Hepatocyte (in vitro differentiated cells): Measurements from ENCODE around the gene SCT. TPM values are rescaled to one million over a fixed set of nuclear protein-coding genes. Genes with fewer than 3 reads are reported as not detected.
A peak's percentile ranks its signal among the peaks of the same experiment; 100 is the strongest.
"Not testable (repeated sequence)": the region's sequence is repeated elsewhere in the genome, so short reads cannot be mapped to it uniquely, and the experiment has no call there.

ENCODE experiments used
- DNase-seq: peaks from one replicate; pipeline ENCODE4 v3.0.0-alpha.2; 2016; ENCODE audit warnings: low spot score
- H2AFZ ChIP-seq: fragments of 200-600 bp; sonication (generic); 2 replicates; pipeline ENCODE4 v1.6.0; 2016; ENCODE audit warnings: antibody characterized with exemption, mild to moderate bottlenecking
- H3K27ac ChIP-seq: fragments of 200-600 bp; sonication (generic); 2 replicates; pipeline ENCODE4 v1.5.1; 2016; ENCODE audit warnings: mild to moderate bottlenecking
- H3K27me3 ChIP-seq: fragments of 200-600 bp; sonication (generic); 2 replicates; pipeline ENCODE4 v1.6.1; 2016
- H3K36me3 ChIP-seq: fragments of 200-600 bp; sonication (generic); replicated peaks from 2 replicates; pipeline ENCODE4 v1.5.1; 2016; ENCODE audit warnings: low read depth; ENCODE audit not compliant: insufficient read depth
- H3K4me1 ChIP-seq: fragments of 200-600 bp; sonication (generic); 2 replicates; pipeline ENCODE4 v1.5.1; 2016; ENCODE audit warnings: mild to moderate bottlenecking, moderate library complexity; ENCODE audit not compliant: insufficient read depth
- H3K4me2 ChIP-seq: fragments of 200-600 bp; sonication (generic); 2 replicates; pipeline ENCODE4 v1.6.0; 2016
- H3K4me3 ChIP-seq: fragments of 200-600 bp; sonication (generic); 2 replicates; pipeline ENCODE4 v1.5.1; 2016; ENCODE audit warnings: mild to moderate bottlenecking
- H3K79me2 ChIP-seq: fragments of 200-600 bp; sonication (generic); 2 replicates; pipeline ENCODE4 v1.6.0; 2017; ENCODE audit warnings: mild to moderate bottlenecking
- H3K9me2 ChIP-seq: fragments of 200-600 bp; sonication (generic); replicated peaks from 2 replicates; pipeline ENCODE4 v1.6.0; 2017; ENCODE audit warnings: mild to moderate bottlenecking; ENCODE audit not compliant: insufficient read depth
- H3K9me3 ChIP-seq: fragments of 200-600 bp; sonication (generic); 2 replicates; pipeline ENCODE4 v1.5.1; 2016; ENCODE audit warnings: low read depth, mild to moderate bottlenecking
- H4K20me1 ChIP-seq: fragments of 200-600 bp; sonication (generic); 2 replicates; pipeline ENCODE4 v1.6.0; 2016; ENCODE audit warnings: mild to moderate bottlenecking; ENCODE audit not compliant: insufficient read depth, poor library complexity, severe bottlenecking
- EZH2 ChIP-seq: fragments of 200-600 bp; sonication (generic); IDR thresholded peaks from 2 replicates; pipeline ENCODE4 v1.6.1; 2016; ENCODE audit warnings: antibody characterized with exemption, mild to moderate bottlenecking, borderline replicate concordance
- EZH2phosphoT487 ChIP-seq: fragments of 200-600 bp; sonication (generic); IDR thresholded peaks from one replicate; pipeline ENCODE4 v1.6.1; 2018; ENCODE audit warnings: antibody characterized with exemption, mild to moderate bottlenecking, low read depth, moderate library complexity; ENCODE audit not compliant: unreplicated experiment, severe bottlenecking
- WGBS: methylation state at CpG from one replicate; pipeline ENCODE4 v1.1.6; 2016; ENCODE audit warnings: low lambda C conversion rate; ENCODE audit errors: missing lambda C conversion rate; 5-methylcytosine and 5-hydroxymethylcytosine counted together
- polyA plus RNA-seq: library from polyadenylated mRNA; unstranded; fragments of >200 nt; fragmentation: Nextera tagmentation; extraction: Ambion mirVana; gene quantifications from 2 replicates; pipeline ENCODE4 v1.2.1, GENCODE V29; 2016
- total RNA-seq: library from RNA; depleted of rRNA; stranded (reverse); fragments of >200 nt; gene quantifications from 2 replicates; pipeline ENCODE4 v1.2.3, GENCODE V29; 2014
- TF ChIP-seq, protein P1 (sequence below): fragments of 200-600 bp; sonication (generic); IDR thresholded peaks from 2 replicates; pipeline ENCODE4 v1.5.1; 2016; ENCODE audit warnings: antibody characterized with exemption, mild to moderate bottlenecking; ENCODE audit not compliant: poor library complexity

SCT gene
- total and polyA plus RNA-seq, 2 experiments from 2014 or later = 21.7 TPM; not detected in 1

DNA sequence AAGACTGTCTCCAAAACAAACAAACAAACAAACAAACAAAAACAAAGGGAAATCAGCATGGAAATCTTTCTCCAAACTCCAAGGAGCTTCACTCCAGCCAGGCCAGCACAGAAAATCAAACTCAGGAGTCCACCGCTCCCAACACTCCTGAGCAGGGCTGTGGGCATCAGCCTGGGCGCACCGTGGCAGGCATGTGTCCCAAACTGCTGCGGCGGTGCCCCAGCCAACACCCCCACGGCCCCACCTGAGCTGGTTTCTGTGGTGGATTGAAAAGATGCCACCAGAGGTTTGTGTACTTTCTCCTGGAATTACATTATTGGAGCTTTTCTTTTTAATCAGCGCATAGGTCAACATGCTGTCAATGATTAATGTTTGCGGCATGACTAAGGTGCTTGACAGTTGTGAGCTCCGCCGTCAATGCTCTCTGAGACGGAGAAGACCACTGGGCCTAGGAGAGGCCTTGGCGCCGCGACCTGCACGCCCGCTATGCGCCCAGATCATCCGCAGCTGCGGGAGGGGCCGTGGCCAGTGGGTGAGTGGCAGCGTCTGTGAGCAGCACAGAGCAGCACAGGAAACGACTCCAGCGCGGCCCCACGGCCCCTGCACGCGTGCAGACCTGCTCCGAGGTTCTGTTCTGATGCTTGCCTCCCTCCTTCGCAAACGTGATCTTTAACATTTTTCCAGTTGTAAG is 28.2 kb upstream of the SCT start:
- peak; percentile 57 for DNase-seq
- Histone ChIP-seq H3K4me3 (no peak overlapping the region), H3K27ac (no peak overlapping the region), H3K4me2 (no peak overlapping the region), H3K27me3 (no peaks in the 10 kb centered on the region), H4K20me1 (peaks cover 3% of the 10 kb centered on the region), H3K9me2 (no peaks in the 10 kb centered on the region), H2AFZ (no peak overlapping the region), H3K36me3 (no peaks in the 10 kb centered on the region), H3K79me2 (no peaks in the 10 kb centered on the region), H3K4me1 (peaks cover 9% of the 10 kb centered on the region), H3K9me3 (no peaks in the 10 kb centered on the region)
- WGBS = 74% methylated on average over 30 of the region's 30 CpGs
- TF ChIP-seq EZH2phosphoT487 (no peak), EZH2 (no peak)
- TF ChIP-seq, protein P1, sequence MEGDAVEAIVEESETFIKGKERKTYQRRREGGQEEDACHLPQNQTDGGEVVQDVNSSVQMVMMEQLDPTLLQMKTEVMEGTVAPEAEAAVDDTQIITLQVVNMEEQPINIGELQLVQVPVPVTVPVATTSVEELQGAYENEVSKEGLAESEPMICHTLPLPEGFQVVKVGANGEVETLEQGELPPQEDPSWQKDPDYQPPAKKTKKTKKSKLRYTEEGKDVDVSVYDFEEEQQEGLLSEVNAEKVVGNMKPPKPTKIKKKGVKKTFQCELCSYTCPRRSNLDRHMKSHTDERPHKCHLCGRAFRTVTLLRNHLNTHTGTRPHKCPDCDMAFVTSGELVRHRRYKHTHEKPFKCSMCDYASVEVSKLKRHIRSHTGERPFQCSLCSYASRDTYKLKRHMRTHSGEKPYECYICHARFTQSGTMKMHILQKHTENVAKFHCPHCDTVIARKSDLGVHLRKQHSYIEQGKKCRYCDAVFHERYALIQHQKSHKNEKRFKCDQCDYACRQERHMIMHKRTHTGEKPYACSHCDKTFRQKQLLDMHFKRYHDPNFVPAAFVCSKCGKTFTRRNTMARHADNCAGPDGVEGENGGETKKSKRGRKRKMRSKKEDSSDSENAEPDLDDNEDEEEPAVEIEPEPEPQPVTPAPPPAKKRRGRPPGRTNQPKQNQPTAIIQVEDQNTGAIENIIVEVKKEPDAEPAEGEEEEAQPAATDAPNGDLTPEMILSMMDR = no peak

DNA sequence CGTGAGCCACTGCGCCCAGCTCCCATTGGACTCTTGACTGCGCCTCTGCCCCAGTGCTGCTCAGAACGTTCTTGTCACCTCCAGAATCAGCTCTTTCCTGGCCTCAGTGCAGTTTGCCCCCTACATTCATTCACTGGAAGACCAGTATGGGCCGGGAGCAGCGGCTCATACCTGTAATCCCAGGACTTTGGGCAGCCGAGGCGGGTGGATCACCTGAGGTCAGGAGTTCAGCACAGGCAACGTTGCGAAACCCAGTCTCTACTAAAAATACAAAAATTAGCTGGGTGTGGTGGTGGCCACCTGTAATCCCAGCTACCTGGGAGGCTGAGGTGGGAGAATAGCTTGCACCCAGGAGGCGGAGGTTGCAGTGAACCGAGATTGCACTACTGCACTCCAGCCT is 27.5 kb upstream of the SCT start:
- not testable (repeated sequence) for H3K4me1 ChIP-seq, H3K9me3 ChIP-seq, H3K79me2 ChIP-seq, H3K27me3 ChIP-seq, H3K4me3 ChIP-seq, H3K9me2 ChIP-seq, H3K27ac ChIP-seq, H3K4me2 ChIP-seq, DNase-seq, H4K20me1 ChIP-seq, H2AFZ ChIP-seq, H3K36me3 ChIP-seq
- WGBS = 79% methylated on average over 12 of the region's 12 CpGs

DNA sequence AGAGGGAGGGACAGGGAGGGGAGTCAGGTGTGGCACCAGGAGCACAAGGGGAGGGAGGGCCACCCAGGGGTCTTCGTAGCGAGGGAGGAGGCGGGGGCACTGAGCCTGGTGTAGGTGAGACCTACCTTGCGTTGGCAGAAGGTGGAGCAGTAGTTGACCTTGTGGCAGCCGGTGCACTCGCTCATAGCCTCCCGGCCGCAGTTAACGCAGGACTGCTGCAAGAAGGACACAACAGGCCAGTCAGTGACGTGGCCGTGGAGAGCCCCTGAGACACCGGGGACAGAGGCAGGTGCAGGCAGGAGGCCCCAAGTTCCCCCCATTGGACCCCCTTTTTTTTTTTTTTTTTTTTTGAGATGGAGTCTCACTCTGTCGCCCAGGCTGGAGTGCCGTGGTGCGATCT is 26.9 kb upstream of the SCT start:
- H3K4me2 ChIP-seq = no peak overlapping the region
- no peak overlapping the region for H3K4me3 ChIP-seq
- no peaks in the 10 kb centered on the region for H3K9me2 ChIP-seq
- TF ChIP-seq EZH2phosphoT487 (no peak), EZH2 (no peak)
- TF ChIP-seq, protein P1 = no peak
- H2AFZ ChIP-seq = no peak overlapping the region
- no peak for DNase-seq
- no peak overlapping the region for H3K27ac ChIP-seq
- no peaks in the 10 kb centered on the region for H3K79me2 ChIP-seq
- H3K36me3 ChIP-seq = no peaks in the 10 kb centered on the region
- H3K27me3 ChIP-seq = no peaks in the 10 kb centered on the region
- WGBS = 93% methylated on average over 11 of the region's 15 CpGs
- H4K20me1 ChIP-seq = peaks cover 3% of the 10 kb centered on the region
- H3K4me1 ChIP-seq = peaks cover 9% of the 10 kb centered on the region
- H3K9me3 ChIP-seq = no peaks in the 10 kb centered on the region

DNA sequence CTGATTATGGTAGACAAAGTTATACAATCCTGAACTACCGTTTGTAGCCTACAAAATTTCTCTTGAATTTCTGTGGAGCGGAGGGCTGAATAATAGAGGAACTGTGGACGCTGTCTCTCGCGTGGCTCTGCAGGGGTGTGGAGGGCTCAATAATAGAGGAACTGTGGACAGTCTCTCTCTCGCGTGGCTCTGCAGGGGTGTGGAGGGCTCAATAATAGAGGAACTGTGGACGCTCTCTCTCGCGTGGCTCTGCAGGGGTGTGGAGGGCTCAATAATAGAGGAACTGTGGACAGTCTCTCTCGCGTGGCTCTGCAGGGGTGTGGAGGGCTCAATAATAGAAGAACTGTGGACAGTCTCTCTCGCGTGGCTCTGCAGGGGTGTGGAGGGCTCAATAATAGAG is 26.2 kb upstream of the SCT start:
- DNase-seq, H3K36me3 ChIP-seq, H3K4me3 ChIP-seq, H3K9me3 ChIP-seq, H2AFZ ChIP-seq, H3K9me2 ChIP-seq, H3K4me2 ChIP-seq, H3K27me3 ChIP-seq, H3K27ac ChIP-seq, H3K4me1 ChIP-seq, H4K20me1 ChIP-seq, H3K79me2 ChIP-seq: not testable (repeated sequence)
- WGBS = 96% methylated on average over 14 of the region's 14 CpGs
